ENCODE measurements around the gene PDGFRB. TPM values are rescaled to one million over a fixed set of nuclear protein-coding genes. Genes with fewer than 3 reads are reported as not detected.
"Not testable (repeated sequence)": the region's sequence is repeated elsewhere in the genome, so short reads cannot be mapped to it uniquely, and the experiment has no call there.

PDGFRB gene
- total RNA-seq, 1 donor from 2014 or later, result 2.9 TPM

DNA sequence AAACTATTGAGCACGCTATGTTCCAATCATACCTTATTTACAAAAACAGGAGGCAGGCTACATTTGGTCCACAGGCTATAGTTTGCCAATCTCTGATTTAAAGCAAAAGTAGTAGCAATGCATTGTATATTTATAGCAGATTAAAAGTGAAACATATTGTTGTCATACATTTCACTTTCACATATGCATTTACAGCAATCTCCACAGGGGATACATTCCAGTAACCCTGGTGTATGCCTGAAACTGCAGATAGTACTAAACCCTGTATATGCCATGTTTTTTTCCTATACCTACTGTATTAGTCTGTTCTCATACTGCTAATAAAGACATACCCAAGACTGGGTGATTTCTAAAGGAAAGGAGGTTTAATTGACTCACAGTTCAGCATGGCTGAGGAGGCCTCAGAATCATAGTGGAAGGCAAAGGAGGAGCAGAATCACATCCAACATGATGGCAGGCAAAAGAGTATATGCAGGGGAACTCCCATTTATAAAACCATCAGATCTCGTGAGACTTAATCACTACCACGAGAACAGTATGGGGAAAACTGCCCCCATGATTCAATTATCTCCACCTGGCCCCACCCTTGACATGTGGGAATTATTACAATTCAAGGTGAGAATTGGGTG, 63.4 kb downstream of the PDGFRB start:
- Mint-ChIP-seq H3K4me3 (ENCODE audit: unreplicated experiment) (no peak overlapping the region), H3K36me3 (ENCODE audit: unreplicated experiment) (no peaks in the 10 kb centered on the region), H3K27ac (ENCODE audit: unreplicated experiment) (no peak overlapping the region), H3K27me3 (ENCODE audit: unreplicated experiment) (peaks cover 1% of the 10 kb centered on the region), H3K9me3 (ENCODE audit: unreplicated experiment) (no peaks in the 10 kb centered on the region), H3K4me1 (ENCODE audit: low read depth, unreplicated experiment) (no peaks in the 10 kb centered on the region)
- TF ChIP-seq, protein P1, sequence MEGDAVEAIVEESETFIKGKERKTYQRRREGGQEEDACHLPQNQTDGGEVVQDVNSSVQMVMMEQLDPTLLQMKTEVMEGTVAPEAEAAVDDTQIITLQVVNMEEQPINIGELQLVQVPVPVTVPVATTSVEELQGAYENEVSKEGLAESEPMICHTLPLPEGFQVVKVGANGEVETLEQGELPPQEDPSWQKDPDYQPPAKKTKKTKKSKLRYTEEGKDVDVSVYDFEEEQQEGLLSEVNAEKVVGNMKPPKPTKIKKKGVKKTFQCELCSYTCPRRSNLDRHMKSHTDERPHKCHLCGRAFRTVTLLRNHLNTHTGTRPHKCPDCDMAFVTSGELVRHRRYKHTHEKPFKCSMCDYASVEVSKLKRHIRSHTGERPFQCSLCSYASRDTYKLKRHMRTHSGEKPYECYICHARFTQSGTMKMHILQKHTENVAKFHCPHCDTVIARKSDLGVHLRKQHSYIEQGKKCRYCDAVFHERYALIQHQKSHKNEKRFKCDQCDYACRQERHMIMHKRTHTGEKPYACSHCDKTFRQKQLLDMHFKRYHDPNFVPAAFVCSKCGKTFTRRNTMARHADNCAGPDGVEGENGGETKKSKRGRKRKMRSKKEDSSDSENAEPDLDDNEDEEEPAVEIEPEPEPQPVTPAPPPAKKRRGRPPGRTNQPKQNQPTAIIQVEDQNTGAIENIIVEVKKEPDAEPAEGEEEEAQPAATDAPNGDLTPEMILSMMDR (IDR thresholded peaks at IDR 0.05; ENCODE audit: partially characterized antibody, unreplicated experiment), result no peak
- DNase-seq, result no peak

DNA sequence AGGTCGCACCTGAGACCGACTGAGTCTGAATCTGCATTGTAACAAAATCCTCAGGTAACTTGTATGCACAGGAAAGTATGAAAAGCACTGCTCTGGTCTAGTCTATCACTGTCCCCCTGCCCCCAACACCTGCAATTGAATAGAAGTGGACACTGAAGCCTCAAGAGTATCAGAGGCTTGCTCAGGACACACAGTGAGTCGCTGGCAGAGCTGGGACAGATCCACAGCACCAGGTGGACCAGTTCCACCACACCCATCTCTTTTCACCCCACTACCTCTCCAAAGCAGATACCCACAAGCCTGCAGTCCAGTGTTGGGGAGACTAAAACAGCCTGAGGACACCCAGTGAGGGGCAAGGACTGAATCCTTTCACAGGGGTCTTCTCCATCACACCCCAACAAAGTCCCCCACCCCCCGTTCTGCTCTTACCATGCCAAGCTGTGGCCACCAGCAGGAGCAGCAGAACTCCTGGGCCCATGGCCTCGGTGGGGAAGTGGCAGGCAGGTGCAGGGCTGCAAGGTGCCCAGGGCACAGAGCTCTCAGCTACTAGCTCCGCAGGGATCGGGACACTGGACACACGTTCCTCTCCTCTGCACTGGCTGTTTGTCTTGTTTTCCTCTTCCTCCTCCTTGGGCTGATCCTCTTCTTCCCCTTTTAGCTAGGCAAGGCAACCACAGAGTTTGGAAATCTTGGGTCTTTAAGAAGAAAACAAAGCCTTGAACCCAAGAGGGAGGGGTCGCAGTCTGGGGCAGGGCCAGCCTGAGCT, 69.5 kb downstream of the PDGFRB start, which contains the start of gene CSF1R:
TSS of gene CSF1R (minus strand) at position 605 of the 766 bp plus-strand sequence. CDS start at position 478, 127 bp downstream.
- Mint-ChIP-seq H3K4me3 (ENCODE audit: unreplicated experiment) (no peak within 1 kb of the TSS), H3K4me1 (ENCODE audit: low read depth, unreplicated experiment) (no peaks in the 10 kb centered on the region), H3K27me3 (ENCODE audit: unreplicated experiment) (peaks cover 2% of the 10 kb centered on the region), H3K36me3 (ENCODE audit: unreplicated experiment) (no peaks in the 10 kb centered on the region), H3K27ac (ENCODE audit: unreplicated experiment) (no peak within 1 kb of the TSS), H3K9me3 (ENCODE audit: unreplicated experiment) (peaks cover 1% of the 10 kb centered on the region)
- DNase-seq, result no peak
- TF ChIP-seq, protein P1 (IDR thresholded peaks at IDR 0.05; ENCODE audit: partially characterized antibody, unreplicated experiment), result no peak

DNA sequence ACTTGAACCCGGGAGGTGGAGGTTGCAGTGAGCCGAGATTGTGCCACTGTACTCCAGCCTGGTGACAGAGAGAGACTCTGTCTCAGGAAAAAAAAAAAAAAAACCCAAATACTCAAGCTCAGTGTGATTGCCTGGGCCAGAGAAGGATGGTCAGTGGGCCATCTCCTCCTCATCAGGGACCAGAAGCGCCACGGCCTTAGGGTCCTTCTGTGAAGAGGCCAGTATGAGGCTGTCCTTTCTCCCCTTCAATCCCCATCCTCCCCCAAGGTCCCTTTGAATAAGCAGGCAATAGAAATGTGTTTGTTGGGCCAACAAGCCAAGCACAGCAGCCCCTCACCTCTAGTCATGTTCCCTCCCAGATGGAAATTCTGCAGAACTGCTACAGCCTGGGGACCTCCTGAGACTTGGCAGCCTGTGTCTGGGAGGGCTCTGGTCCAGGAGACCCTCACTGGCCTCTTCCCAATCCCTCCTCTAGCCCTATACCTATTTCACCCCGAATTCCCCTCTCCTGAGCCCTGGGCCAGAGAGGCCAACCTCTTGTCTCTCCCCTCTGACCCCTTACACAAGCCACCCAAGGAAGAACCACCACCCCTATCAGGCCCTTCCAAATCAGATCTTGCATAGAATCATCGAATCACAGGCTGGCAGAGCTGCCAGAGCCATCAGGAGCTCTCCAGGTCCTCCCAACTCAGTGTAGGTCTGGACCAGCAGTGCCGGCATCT, 70.3 kb downstream of the PDGFRB start:
- TF ChIP-seq, protein P1 (IDR thresholded peaks at IDR 0.05; ENCODE audit: partially characterized antibody, unreplicated experiment), result no peak
- no peak for DNase-seq
- H3K27me3 Mint-ChIP-seq (ENCODE audit: unreplicated experiment), result peaks cover 2% of the 10 kb centered on the region
- no peak overlapping the region for H3K27ac Mint-ChIP-seq (ENCODE audit: unreplicated experiment)
- H3K9me3 Mint-ChIP-seq (ENCODE audit: unreplicated experiment), result peaks cover 2% of the 10 kb centered on the region
- no peaks in the 10 kb centered on the region for H3K4me1 Mint-ChIP-seq (ENCODE audit: low read depth, unreplicated experiment)
- no peaks in the 10 kb centered on the region for H3K36me3 Mint-ChIP-seq (ENCODE audit: unreplicated experiment)
- H3K4me3 Mint-ChIP-seq (ENCODE audit: unreplicated experiment), result no peak overlapping the region

DNA sequence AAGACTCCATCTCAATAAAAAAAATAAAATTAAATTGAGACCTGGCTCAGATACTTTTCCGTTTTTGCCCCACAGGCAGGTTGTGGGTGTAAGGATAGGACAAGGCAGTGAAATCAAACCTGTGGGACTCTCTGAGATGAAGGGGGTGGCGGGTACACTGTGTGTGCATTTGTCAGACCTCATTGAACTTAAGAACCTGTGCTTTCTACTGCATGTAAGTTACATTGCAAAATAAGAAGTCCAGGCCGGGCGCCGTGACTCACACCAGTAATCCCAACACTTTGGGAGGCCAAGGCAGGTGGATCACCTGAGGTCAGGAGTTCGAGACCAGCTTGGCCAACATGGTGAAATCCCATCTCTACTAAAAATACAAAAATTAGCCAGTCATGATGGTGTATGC, 70.9 kb downstream of the PDGFRB start:
- H3K4me3 Mint-ChIP-seq (ENCODE audit: unreplicated experiment); H3K27ac Mint-ChIP-seq (ENCODE audit: unreplicated experiment); DNase-seq; H3K9me3 Mint-ChIP-seq (ENCODE audit: unreplicated experiment); H3K4me1 Mint-ChIP-seq (ENCODE audit: low read depth, unreplicated experiment); H3K27me3 Mint-ChIP-seq (ENCODE audit: unreplicated experiment); H3K36me3 Mint-ChIP-seq (ENCODE audit: unreplicated experiment): not testable (repeated sequence)

DNA sequence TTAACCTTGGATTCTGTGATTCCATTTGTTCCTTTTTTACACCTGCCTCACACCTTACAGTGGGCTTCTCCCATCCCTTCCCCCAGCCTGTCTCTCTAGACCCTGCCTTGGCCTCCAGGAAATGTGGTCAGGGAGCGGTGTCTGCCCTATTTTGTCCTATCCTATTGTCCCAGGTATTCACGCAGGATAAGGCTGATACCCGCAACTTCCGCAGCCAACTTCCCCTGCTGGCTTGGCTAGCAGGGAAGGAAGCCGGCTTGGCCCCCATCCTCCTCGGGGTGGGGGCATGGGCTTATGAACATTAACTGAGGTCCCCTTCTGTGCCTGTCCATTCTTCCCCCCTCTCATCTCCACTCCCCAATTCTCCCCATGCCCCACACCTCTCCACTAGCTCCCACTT, 72.8 kb downstream of the PDGFRB start:
- TF ChIP-seq, protein P1 (IDR thresholded peaks at IDR 0.05; ENCODE audit: partially characterized antibody, unreplicated experiment), result no peak
- Mint-ChIP-seq H3K27me3 (ENCODE audit: unreplicated experiment) (peaks cover 5% of the 10 kb centered on the region), H3K4me3 (ENCODE audit: unreplicated experiment) (no peak overlapping the region), H3K27ac (ENCODE audit: unreplicated experiment) (no peak overlapping the region), H3K36me3 (ENCODE audit: unreplicated experiment) (no peaks in the 10 kb centered on the region), H3K9me3 (ENCODE audit: unreplicated experiment) (peaks cover 2% of the 10 kb centered on the region), H3K4me1 (ENCODE audit: low read depth, unreplicated experiment) (no peaks in the 10 kb centered on the region)
- DNase-seq, result no peak

Data from glutamatergic neuron (in vitro differentiated cells).